Measurements from ENCODE around the gene PDP2. TPM values are rescaled to one million over a fixed set of nuclear protein-coding genes. Genes with fewer than 3 reads are reported as not detected.

The PDP2 gene
- total and polyA plus RNA-seq, 10 of the 15 experiments (the other 5 are each of a cell fraction or from before 2014, with no cell fraction given), result 1.9 to 31.1 (median 6.2) TPM

DNA sequence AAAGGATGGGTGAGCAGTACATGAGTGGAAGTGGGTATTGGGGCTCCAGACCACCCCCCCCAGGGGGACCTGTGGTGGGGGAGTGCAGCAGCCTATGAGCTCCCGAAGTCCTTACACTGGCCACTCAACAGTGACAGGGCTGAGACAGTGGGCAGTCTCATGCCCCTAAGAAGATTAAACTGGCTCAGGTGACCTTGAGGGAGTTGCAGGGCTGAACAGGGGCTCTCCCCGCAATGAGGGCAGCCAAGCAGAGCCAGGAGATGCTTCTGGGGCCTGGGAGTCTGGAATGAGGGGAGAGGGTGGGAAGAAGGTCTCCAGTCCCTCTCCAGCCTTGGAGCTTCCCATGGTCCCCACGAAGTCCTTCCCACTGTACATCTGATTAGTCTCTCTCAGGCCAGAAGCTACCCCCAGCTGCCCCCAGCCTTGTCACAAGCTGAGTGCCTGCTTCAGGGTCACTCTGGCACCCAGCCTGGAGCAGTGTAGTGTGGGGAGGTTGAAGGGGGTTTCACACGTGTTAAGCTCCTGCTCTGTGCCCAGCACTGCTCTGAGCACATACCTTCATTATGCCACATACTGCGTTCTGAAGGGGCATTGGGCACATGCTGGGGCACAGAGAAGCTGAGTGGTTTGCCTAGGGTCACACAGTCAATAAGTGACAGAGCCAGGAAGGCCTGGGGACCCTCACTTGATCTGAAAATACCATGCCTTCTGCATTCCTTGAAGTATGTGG lies 39.4 kb downstream of the PDP2 start:
- WGBS (ENCODE audit: insufficient coverage, insufficient replicate concordance, low lambda C conversion rate, missing lambda C conversion rate), result 15% methylated on average over 5 of the region's 5 CpGs
- RAD21 ChIA-PET (ENCODE audit: unreplicated experiment), result interaction anchor here (1.1 kb wide), 1 partner anchor 9 kb away, joined by 4 read pairs; no protein-coding TSS in a partner anchor
- FAIRE-seq (no peak), ATAC-seq (no peak; the same call in 2 of the 3 replicates), DNase-seq (ENCODE audit: low read depth, low spot score) (no peak)
- Histone ChIP-seq H3K79me2 (ENCODE audit: control insufficient read depth, insufficient read depth, low read length) (no peaks in the 10 kb centered on the region), H3K9ac (ENCODE audit: control insufficient read depth, insufficient read depth, low read length) (no peak overlapping the region), H2AFZ (ENCODE audit: control insufficient read depth, low read depth, low read length) (no peak overlapping the region), H3K9me3 (replicated peaks; ENCODE audit: control insufficient read depth, insufficient read depth, low read length) (no peaks in the 10 kb centered on the region), H3K4me1 (ENCODE audit: control insufficient read depth, insufficient read depth, low read length) (no peaks in the 10 kb centered on the region), H3K36me3 (ENCODE audit: control insufficient read depth in 2 of 2, insufficient read depth in 2 of 2, low read length in 1 of 2) (no peaks in the 10 kb centered on the region), H4K20me1 (ENCODE audit: control insufficient read depth, insufficient read depth) (no peaks in the 10 kb centered on the region), H3K4me2 (ENCODE audit: control insufficient read depth, insufficient read depth) (no peak overlapping the region), H3K27me3 (replicated peaks in 1 of 2; ENCODE audit: control insufficient read depth in 2 of 2, insufficient read depth in 2 of 2, low read length in 1 of 2) (peaks cover 0 to 3% of the 10 kb centered on the region in 2 experiments; a peak in 3 of 4 replicates), H3K4me3 (no peak overlapping the region), H3K27ac (ENCODE audit: control insufficient read depth, insufficient read depth) (no peak overlapping the region)
- POLR2A ChIA-PET, result interaction anchor here (0.5 kb wide), 1 partner anchor 415 kb away, joined by 5 read pairs; no protein-coding TSS in a partner anchor
- CTCF ChIA-PET, result interaction anchor here (1.0 kb wide), 1 partner anchor 14 kb away, joined by 3 read pairs; no protein-coding TSS in a partner anchor
- in situ Hi-C loops (cut with MboI) (no loop called here), intact Hi-C loops (cut with micrococcal nuclease; ENCODE audit: unreplicated experiment) (no loop called here)
- SMC1A ChIA-PET (ENCODE audit: uncharacterized antibody, unreplicated experiment), result interaction anchor here (1.1 kb wide), 1 partner anchor 9 kb away, joined by 3 read pairs; no protein-coding TSS in a partner anchor
- no TSS peak for BruUV-seq (replicated peaks)
- TF ChIP-seq, protein P1, sequence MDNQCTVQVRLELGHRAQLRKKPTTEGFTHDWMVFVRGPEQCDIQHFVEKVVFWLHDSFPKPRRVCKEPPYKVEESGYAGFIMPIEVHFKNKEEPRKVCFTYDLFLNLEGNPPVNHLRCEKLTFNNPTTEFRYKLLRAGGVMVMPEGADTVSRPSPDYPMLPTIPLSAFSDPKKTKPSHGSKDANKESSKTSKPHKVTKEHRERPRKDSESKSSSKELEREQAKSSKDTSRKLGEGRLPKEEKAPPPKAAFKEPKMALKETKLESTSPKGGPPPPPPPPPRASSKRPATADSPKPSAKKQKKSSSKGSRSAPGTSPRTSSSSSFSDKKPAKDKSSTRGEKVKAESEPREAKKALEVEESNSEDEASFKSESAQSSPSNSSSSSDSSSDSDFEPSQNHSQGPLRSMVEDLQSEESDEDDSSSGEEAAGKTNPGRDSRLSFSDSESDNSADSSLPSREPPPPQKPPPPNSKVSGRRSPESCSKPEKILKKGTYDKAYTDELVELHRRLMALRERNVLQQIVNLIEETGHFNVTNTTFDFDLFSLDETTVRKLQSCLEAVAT (IDR thresholded peaks at IDR 0.05), result no peak
- TF ChIP-seq CHD4 (IDR thresholded peaks at IDR 0.05), result no peak
- TF ChIP-seq SUPT20H (IDR thresholded peaks at IDR 0.05; ENCODE audit: borderline replicate concordance, control insufficient read depth, low read depth, low read length), result no peak
- no peak for TF ChIP-seq CHD1 (IDR thresholded peaks at IDR 0.05; ENCODE audit: low read depth, low read length)
- no peak for TF ChIP-seq ZNF384 (IDR thresholded peaks at IDR 0.05; ENCODE audit: borderline replicate concordance, low read depth, low read length)
- no peak for TF ChIP-seq PBX3 (IDR thresholded peaks at IDR 0.05; ENCODE audit: insufficient replicate concordance, low read depth, low read length)
- TF ChIP-seq CEBPZ (IDR thresholded peaks at IDR 0.05; ENCODE audit: low read depth, low read length), result no peak
- TF ChIP-seq HDGF (IDR thresholded peaks at IDR 0.05), result no peak
- TF ChIP-seq ATF7 (IDR thresholded peaks at IDR 0.05; ENCODE audit: low read depth), result no peak
- no peak for TF ChIP-seq EP300 (IDR thresholded peaks at IDR 0.05; ENCODE audit: borderline replicate concordance in 1 of 2, control insufficient read depth in 1 of 2, low read depth in 2 of 2, low read length in 2 of 2)
- no peak for TF ChIP-seq IRF4 (IDR thresholded peaks at IDR 0.05; ENCODE audit: low read depth, low read length)
- no peak for TF ChIP-seq BCL3 (IDR thresholded peaks at IDR 0.05; ENCODE audit: borderline replicate concordance, insufficient read depth, low read depth, low read length, poor library complexity, severe bottlenecking)
- no peak for TF ChIP-seq CBX3 (IDR thresholded peaks at IDR 0.05; ENCODE audit: borderline replicate concordance, low read depth)
- TF ChIP-seq NFXL1 (IDR thresholded peaks at IDR 0.05; ENCODE audit: borderline replicate concordance), result no peak
- no peak for TF ChIP-seq HDAC6 (IDR thresholded peaks at IDR 0.05; ENCODE audit: unreplicated experiment)
- TF ChIP-seq LARP7 (IDR thresholded peaks at IDR 0.05), result no peak

Data from GM12878 (cell line).